SK-N-MC (cell line): ENCODE results near the gene LHFPL2.

Source experiments
- EZH2 ChIP-seq: fragments of 200-600 bp; sonication (generic); IDR thresholded peaks from one replicate; pipeline ENCODE4 v1.6.1; 2017; ENCODE audit warnings: antibody characterized with exemption
- POLR2AphosphoS5 ChIP-seq: IDR thresholded peaks from 2 replicates; pipeline ENCODE4 v1.6.1; 2012; ENCODE audit warnings: mild to moderate bottlenecking, low read depth, low read length, borderline replicate concordance

GRCh38 chr5:78568676-78569075 is 79.9 kb downstream of the LHFPL2 start:
- TF ChIP-seq EZH2 (no peak), POLR2AphosphoS5 (no peak)
